ENCODE results near the gene SDCCAG8. TPM values are rescaled to one million over a fixed set of nuclear protein-coding genes. Genes with fewer than 3 reads are reported as not detected.

SDCCAG8 gene
- total RNA-seq, 1 donor from 2014 or later: 31.6 TPM

- Mint-ChIP-seq H3K9me3 (ENCODE audit: low read depth) (no peaks in the 10 kb centered on the region), H3K4me1 (ENCODE audit: low read depth) (peaks cover 8% of the 10 kb centered on the region)
Observed at GRCh38 chr1:243487036-243487648, 231.3 kb downstream of the SDCCAG8 start.

DNA sequence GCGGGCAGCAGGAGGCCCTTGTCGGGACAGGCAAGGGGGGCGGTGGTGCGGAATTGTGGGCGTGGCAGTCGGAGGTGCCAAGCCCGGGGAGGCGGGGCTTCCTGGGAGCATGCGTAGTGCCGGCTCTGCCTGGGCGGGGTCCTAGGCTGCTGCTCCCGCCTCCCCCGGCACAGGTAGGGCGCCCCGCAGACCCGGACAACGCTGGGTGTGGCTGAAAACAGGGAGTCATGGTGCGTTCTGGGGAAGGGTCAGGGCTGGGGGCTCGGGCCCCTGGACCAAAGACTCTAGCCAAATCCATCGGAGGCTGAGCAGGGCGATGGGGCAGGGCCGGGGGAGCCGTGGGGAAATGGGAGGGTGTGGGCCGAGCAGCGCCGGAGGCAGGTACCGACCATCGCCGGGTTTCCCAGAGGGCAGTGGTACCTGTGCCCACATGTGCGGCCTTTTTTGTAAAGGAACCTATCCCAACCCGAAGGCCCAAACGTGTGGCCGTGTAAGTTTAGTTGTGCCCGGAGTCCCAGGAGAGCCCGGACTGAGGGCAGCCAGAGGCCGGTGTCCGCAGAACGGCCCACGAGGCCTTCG, 231.9 kb downstream of the SDCCAG8 start:
- H3K27ac Mint-ChIP-seq: no peak overlapping the region
- H3K9me3 Mint-ChIP-seq (ENCODE audit: low read depth): no peaks in the 10 kb centered on the region
- peaks cover 7% of the 10 kb centered on the region for H3K36me3 Mint-ChIP-seq (ENCODE audit: insufficient read depth)
- peak overlapping the region; percentile 31 for H3K4me3 Mint-ChIP-seq (ENCODE audit: low read depth)
- H3K4me1 Mint-ChIP-seq (ENCODE audit: low read depth): peaks cover 5% of the 10 kb centered on the region
- H3K27me3 Mint-ChIP-seq: peaks cover 2% of the 10 kb centered on the region
- TF ChIP-seq, protein P1, sequence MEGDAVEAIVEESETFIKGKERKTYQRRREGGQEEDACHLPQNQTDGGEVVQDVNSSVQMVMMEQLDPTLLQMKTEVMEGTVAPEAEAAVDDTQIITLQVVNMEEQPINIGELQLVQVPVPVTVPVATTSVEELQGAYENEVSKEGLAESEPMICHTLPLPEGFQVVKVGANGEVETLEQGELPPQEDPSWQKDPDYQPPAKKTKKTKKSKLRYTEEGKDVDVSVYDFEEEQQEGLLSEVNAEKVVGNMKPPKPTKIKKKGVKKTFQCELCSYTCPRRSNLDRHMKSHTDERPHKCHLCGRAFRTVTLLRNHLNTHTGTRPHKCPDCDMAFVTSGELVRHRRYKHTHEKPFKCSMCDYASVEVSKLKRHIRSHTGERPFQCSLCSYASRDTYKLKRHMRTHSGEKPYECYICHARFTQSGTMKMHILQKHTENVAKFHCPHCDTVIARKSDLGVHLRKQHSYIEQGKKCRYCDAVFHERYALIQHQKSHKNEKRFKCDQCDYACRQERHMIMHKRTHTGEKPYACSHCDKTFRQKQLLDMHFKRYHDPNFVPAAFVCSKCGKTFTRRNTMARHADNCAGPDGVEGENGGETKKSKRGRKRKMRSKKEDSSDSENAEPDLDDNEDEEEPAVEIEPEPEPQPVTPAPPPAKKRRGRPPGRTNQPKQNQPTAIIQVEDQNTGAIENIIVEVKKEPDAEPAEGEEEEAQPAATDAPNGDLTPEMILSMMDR (IDR thresholded peaks at IDR 0.05; ENCODE audit: unreplicated experiment): no peak
- DNase-seq (ENCODE audit: low spot score, unreplicated experiment): no peak

More at GRCh38 chr1:243487036-243487648, 231.3 kb downstream of the SDCCAG8 start:
- Mint-ChIP-seq H3K36me3 (ENCODE audit: insufficient read depth) (peaks cover 7% of the 10 kb centered on the region), H3K4me3 (ENCODE audit: low read depth) (no peak overlapping the region), H3K27ac (no peak overlapping the region), H3K27me3 (peaks cover 8% of the 10 kb centered on the region)
- DNase-seq (ENCODE audit: low spot score, unreplicated experiment): no peak
- TF ChIP-seq, protein P1 (IDR thresholded peaks at IDR 0.05; ENCODE audit: unreplicated experiment): no peak

GRCh38 chr1:243488459-243489157, 232.8 kb downstream of the SDCCAG8 start:
- DNase-seq (ENCODE audit: low spot score, unreplicated experiment): no peak
- Mint-ChIP-seq H3K4me1 (ENCODE audit: low read depth) (peaks cover 2% of the 10 kb centered on the region), H3K4me3 (ENCODE audit: low read depth) (peak overlapping the region; percentile 2), H3K27ac (peak overlapping the region; percentile 86), H3K9me3 (ENCODE audit: low read depth) (no peaks in the 10 kb centered on the region), H3K36me3 (ENCODE audit: insufficient read depth) (peaks cover 10% of the 10 kb centered on the region), H3K27me3 (no peaks in the 10 kb centered on the region)
- TF ChIP-seq, protein P1 (IDR thresholded peaks at IDR 0.05; ENCODE audit: unreplicated experiment): no peak

GRCh38 chr1:243489158-243489527, 233.3 kb downstream of the SDCCAG8 start:
- Mint-ChIP-seq H3K9me3 (ENCODE audit: low read depth) (no peaks in the 10 kb centered on the region), H3K4me3 (ENCODE audit: low read depth) (no peak overlapping the region), H3K27ac (peak overlapping the region; percentile 42), H3K27me3 (no peaks in the 10 kb centered on the region), H3K36me3 (ENCODE audit: insufficient read depth) (peaks cover 11% of the 10 kb centered on the region), H3K4me1 (ENCODE audit: low read depth) (no peaks in the 10 kb centered on the region)
- no peak for DNase-seq (ENCODE audit: low spot score, unreplicated experiment)
- TF ChIP-seq, protein P1 (IDR thresholded peaks at IDR 0.05; ENCODE audit: unreplicated experiment): no peak

GRCh38 chr1:243489681-243490546, 234.1 kb downstream of the SDCCAG8 start:
- H3K27me3 Mint-ChIP-seq: no peaks in the 10 kb centered on the region
- TF ChIP-seq, protein P1 (IDR thresholded peaks at IDR 0.05; ENCODE audit: unreplicated experiment): no peak
- no peaks in the 10 kb centered on the region for H3K4me1 Mint-ChIP-seq (ENCODE audit: low read depth)
- no peak for DNase-seq (ENCODE audit: low spot score, unreplicated experiment)
- H3K9me3 Mint-ChIP-seq (ENCODE audit: low read depth): no peaks in the 10 kb centered on the region
- no peak overlapping the region for H3K27ac Mint-ChIP-seq
- no peak overlapping the region for H3K4me3 Mint-ChIP-seq (ENCODE audit: low read depth)
- H3K36me3 Mint-ChIP-seq (ENCODE audit: insufficient read depth): peaks cover 14% of the 10 kb centered on the region
